ENCODE measurements around the gene LEFTY1.
"Not testable (repeated sequence)": the region's sequence is repeated elsewhere in the genome, so short reads cannot be mapped to it uniquely, and the experiment has no call there.

LEFTY1 gene

GRCh38 chr1:225888289-225888897, 553 bp downstream of the LEFTY1 start:
- DNase-seq (ENCODE audit: low spot score): no peak

DNA sequence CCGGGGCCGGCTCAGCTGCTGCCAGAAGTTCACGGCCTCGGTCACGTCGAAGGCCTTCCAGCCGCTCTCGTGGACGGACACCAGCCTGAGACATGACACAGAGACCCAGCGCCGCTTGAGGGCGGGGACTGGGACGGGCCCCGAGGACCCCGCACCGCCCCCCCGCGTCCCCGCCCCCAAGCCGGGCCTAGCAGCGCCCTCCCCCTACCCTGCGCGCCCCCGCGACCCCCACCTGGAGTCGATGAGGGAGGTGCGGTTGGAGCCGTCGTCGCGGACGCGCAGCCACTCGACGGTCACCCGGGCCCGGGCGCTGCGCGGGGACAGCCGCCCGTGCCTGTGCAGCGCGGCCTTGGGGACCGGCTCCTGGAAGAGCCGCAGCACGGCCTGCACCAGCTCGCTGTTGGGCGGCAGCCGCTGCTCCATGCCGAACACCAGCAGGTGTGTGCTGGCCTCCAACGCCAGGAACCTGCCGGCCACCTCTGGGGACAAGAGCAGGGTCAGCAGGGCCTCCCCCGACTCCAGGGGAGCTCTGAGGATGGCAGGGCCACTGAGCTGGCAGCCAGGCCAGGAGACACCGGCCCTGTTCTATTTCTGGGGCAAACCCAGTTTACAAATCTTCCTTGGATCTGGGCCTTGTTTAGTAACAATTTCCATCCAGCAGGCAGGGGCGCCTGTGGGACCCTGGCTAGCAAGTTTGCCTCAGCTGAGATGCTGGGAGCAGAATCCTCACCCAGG, 1.2 kb downstream of the LEFTY1 start:
- DNase-seq (ENCODE audit: low spot score): not testable (repeated sequence)

GRCh38 chr1:225887030-225887314, 2.0 kb downstream of the LEFTY1 start:
- no peak for DNase-seq (ENCODE audit: low spot score)

- DNase-seq (ENCODE audit: low spot score): no peak
Measured at GRCh38 chr1:225886159-225887029, 2.6 kb downstream of the LEFTY1 start.

DNA sequence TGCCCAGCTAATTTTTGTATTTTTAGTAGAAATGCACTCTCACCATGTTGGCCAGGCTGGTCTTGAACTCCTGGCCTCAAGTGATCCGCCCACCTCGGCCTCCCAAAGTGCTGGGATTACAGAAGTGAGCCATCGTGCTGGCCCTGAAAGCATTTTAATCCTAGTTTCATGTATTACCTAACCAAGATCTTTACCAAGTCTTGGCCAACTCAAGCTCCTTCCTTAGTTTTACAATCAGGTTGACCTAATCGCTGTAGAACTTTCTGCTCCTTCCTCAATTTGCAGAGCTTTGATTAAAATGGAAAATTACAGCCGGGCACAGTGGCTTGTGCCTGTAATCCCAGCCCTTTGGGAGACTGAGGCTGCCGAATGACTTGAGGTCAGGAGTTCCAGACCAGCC, 3.6 kb downstream of the LEFTY1 start:
- no peak for DNase-seq (ENCODE audit: low spot score)

DNA sequence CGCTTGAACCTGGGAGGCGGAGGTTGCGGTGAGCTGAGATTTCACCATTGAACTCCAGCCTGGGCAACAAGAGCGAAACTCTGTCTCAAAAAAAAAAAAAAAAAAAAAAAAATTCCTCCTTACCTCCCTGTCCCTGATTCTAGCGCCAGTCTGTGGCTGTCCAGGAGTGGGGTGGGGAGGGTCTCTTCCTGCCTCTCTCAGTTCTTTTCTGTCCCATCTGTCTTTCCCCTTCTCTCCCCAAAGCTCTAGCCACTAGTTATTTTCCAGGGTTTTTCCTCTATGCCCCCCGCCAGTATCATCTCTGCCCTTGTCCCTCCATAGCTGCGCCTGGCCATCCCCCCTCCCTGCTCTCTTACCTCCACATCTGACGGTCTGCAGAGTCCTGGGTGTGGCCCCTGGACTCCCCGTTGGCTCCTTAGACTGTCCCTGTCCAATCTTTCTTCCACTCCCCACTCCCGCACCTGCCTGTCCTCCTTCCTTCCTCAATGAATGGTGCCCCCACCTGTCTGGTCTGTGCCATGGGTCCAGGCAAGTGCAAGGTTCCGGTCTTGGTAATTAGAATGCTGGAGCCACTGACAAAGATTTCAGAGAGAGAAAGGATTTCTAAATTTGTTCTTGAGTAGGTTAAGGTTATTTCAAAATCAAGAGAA, 5.2 kb downstream of the LEFTY1 start:
- no peak for DNase-seq (ENCODE audit: low spot score)

DNA sequence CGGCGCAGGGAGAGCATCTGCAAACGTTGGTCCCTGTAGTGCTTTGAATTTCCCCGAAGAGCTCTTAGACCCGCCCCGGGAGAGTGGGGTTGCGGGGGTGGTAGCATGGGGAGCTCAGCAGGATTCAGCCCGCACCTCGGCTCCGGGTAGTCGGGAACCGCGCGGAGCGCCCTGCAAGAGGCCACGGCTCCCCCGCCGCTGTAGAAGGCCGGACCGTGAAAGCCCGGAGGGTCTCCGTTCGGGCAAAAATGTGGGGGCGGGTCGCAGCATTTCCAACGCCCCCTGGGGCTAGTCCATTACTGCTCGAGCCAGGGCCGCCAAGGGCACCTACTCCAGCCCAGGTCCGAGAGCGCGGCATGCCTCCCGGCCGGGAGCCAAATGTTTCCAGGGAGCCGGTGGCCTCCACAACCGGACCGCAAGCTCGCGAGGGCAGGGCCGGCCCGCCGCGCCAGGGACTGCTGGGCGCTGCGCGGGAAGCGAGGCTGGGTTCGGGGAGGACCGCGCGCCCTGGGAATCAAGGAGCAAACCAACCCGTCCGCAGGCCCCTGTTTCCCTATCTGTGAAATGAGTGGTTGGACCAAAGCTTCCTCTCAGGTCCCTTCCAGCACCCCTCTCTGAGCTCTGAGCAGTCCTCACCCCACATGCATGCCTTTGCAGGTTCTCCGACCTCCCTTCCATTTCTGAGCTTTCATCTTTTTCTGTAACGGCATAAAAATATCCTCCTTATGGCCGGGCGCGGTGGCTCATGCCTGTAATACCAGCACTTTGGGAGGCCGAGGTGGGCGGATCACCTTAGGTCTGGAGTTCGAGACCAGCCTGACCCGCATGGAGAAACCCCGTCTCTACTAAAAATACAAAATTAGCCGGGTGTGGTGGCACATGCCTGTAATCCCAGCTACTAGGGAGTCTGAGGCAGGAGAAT, 6.0 kb downstream of the LEFTY1 start:
- DNase-seq (ENCODE audit: low spot score): peak; percentile 55

GRCh38 chr1:225881959-225882693, 6.8 kb downstream of the LEFTY1 start, which contains the start of gene TMEM63A:
TSS of gene TMEM63A (minus strand) at chr1:225882380. CDS start at chr1:225877580, 4,800 bp downstream.
- DNase-seq (ENCODE audit: low spot score): peak; percentile 82

DNA sequence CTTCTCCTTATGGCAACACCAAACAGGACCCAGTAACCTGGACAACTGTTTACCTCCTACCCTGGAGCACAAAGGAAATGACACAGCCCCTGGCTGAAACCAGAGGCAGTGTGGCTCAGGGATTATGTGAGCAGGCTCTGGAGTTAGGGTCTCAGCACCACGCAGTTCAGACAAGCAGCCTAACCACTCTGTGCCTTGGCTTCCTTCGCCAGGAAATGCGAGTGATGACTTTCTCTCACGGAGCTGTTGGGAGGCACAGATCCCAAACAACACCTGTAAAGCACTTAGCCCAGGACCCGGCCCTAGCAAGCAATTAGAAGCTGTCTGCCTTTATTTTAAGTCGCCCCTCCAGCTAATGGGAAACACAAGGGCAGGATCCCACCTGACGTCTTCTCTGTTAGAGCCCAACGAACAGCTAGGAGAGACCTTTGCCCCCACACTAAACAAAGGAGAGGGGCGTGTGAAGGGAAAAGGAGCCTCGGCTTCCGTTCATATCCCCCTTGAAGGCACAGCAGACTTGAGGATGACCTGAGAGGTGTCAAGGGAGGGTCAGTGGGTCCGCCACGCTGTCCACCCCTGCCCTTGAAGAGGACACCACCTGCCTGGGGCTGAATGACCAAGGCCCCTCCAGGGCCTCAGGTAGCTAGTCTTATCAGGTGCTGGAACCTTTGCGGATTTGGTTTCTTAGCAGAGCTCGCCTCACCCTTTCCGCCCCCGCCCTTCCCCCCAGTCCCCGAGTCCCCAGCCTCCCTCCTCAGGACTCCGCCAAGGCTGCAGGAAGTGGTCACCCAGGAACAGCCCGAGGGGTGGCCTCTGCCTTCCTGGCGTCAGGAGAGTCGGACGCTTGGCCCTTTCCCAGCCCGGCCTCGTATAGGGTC, 7.6 kb downstream of the LEFTY1 start:
- DNase-seq (ENCODE audit: low spot score): peak; percentile 42

DNA sequence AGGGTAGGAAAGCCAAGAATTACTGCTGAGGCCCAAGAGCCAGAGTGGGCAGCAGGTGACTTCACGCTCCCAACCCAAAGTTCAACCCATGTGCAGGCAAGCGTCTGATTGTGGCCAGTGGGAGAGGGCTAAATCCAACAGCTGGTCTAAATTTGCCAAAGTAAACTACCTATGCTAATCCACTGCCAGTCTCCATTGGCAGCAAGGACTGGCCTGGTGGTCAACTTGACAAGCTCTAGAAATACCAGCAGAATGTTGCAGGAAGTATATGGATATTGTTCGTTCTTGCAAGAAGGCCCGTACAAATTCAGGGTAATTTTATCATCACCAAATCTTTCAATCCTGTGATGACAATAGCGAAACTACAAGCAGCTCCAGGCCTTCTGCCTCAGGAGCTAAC, 8.3 kb downstream of the LEFTY1 start:
- no peak for DNase-seq (ENCODE audit: low spot score)

DNA sequence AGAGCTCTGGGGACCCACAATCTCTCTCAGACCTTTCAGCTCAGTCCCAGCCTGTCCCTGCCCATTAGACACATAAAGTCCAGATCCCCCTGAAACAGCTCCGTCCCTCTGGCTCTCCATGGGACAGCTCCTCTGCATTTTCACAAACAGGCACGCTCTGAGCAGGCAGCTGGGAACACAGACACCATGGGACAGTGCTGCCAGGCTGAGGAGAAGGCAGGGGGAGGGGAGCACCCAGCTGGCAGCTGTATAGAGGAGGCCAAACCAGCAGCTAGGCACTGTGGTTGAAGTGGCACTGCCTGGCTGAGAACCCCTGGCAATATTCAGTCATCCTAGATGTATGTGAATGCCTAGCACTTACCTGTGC, 8.7 kb downstream of the LEFTY1 start:
- DNase-seq (ENCODE audit: low spot score): peak; percentile 92

- peak; percentile 89 for DNase-seq (ENCODE audit: low spot score)
Measured at GRCh38 chr1:225879521-225880221, 9.3 kb downstream of the LEFTY1 start.

DNA sequence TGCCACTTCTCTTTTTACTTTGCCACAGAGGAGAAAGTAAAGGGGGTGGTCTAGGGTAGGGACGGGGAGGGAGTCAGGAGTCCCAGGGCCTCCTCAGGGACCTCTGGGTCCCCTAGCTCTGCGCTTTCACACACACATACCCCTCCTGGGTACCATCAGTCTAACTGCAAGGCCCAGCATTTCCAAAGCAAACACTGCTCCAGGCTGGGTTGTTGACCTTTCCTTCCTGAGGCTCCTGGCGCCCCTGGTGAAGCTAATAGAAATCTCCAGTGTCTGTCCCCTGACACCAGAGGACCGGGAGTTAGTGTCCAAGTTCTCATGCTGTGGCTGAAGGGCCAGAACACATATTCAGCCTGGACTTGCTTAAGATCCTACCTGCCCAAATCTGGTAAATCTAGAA, 10.7 kb downstream of the LEFTY1 start:
- no peak for DNase-seq (ENCODE audit: low spot score)

DNA sequence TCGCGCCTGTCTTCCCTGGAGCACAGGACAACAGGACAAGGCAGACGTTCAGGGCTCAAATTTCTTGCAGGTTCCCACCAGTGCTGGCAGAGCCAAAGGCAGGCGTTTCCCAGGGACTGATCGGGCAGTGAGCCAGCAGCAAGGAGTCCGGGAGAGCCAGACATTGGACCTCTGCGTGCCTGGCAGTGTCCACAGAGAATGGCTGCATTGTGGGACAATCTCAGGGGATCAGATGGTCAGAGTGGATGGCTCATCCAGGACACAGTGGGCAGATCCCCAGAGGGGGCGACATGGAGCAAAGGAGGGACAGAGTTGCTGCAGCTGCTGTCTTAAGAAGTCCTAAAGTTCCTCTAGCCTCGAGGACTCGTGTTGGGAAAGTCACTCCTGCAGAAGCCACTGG, 11.4 kb downstream of the LEFTY1 start:
- DNase-seq (ENCODE audit: low spot score): peak; percentile 96

DNA sequence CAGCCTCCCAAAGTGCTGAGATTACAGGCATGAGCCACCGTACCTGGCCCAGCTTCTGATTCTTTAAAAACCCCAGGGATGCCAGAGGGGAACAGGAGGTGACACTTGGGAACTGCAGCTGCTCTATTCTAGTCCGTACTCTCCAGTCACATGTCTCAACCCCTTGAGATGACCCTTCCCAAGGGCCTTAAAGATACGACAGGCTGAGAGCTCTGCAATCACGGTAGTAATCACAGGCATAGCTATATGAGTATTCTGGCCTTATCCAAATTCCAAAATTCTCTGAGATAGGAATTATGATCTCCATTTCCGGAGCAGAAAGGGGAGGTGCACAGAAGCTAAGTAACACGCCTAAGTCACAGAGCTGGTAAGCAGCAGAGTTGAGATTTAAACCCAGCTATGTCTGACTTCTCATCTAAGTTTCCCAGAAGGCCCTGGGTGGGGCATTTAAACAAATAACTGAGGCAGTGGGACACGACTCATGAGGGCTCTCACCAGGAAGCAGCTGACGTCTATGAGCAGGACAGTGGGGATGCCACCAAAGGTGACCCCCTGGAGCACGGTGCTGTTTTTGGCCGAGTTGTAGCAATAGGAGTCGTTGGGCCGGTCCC, 11.9 kb downstream of the LEFTY1 start:
- no peak for DNase-seq (ENCODE audit: low spot score)

DNA sequence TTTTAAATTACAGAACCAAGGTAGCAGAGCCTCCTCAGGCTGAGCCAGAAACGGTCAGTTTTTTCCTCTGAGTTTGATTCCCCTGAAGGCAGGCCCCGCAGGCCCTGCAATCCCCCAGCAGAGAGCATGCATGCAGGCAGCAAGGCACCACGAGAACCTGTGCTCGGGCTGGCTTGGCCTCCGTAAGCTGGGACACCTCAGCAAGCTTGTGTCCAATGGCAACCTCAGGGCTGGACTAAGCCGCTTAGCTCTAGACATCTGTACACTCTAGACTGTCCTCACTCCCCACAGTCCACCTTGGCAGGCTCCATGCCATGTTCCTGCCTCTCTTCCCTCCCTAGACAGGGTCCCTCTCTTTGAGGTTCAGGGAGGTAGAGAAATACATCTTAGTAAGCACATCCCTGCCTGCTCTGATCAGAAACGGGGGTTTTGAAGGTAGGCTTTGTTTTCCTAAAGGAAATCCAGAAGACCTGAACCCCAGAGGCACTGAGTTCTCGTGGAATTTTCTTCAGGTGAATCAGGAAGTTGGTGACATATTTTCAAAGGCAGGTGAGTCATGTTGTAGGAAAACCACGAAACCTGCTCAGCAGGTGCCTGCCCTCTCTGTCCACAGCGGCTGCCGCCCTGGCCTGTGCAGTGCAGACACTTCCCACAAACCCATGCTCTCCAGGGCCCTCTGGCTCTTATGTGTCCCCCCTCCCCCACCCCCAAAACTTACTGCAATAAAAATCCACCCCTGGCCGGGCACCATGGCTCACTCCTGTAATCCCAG, 13.7 kb downstream of the LEFTY1 start:
- no peak for DNase-seq (ENCODE audit: low spot score)

DNA sequence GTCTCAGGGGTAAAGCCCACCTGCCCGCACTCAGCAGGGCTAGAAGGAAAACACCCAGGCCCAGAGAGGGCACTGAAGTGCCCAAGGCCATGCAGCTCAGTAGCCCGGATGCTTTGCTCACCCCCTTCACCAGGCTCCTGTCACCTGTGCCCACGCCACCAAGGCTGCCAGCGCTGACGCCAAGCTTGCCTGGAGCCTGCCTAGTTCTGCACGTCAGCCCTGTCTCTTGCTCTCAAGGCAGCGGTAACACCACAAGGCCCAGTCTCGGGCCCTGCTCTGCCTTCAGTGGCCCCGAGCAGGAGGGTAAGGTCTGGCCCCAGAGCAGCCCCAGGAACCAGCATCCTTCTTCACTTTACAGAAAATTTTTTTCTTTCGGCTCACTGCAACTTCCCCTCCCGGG, 14.5 kb downstream of the LEFTY1 start:
- DNase-seq (ENCODE audit: low spot score): no peak
